ENCODE measurements around the gene ZC3H7B.

GRCh38 chr22:41274856-41275255 is 26.5 kb upstream of the ZC3H7B start:
- TF ChIP-seq CTCF (conservative IDR thresholded peaks at IDR 0.05) (no peak), EZH2 (IDR thresholded peaks at IDR 0.05; ENCODE audit: low read depth) (no peak)

Data from PC-9 (cell line).